HG02943 (cell line): ENCODE results near the gene MBD4.
A peak's percentile ranks its signal among the peaks of the same experiment; 100 is the strongest.
"Not testable (repeated sequence)": the region's sequence is repeated elsewhere in the genome, so short reads cannot be mapped to it uniquely, and the experiment has no call there.

ENCODE experiments used
- ATAC-seq: cut with Tn5 transposase; IDR thresholded peaks from one replicate; pipeline ENCODE4 v1.9.1; 2021; ENCODE audit warnings: mild to moderate bottlenecking, low read depth, moderate library complexity; ENCODE audit not compliant: unreplicated experiment

The MBD4 gene

DNA sequence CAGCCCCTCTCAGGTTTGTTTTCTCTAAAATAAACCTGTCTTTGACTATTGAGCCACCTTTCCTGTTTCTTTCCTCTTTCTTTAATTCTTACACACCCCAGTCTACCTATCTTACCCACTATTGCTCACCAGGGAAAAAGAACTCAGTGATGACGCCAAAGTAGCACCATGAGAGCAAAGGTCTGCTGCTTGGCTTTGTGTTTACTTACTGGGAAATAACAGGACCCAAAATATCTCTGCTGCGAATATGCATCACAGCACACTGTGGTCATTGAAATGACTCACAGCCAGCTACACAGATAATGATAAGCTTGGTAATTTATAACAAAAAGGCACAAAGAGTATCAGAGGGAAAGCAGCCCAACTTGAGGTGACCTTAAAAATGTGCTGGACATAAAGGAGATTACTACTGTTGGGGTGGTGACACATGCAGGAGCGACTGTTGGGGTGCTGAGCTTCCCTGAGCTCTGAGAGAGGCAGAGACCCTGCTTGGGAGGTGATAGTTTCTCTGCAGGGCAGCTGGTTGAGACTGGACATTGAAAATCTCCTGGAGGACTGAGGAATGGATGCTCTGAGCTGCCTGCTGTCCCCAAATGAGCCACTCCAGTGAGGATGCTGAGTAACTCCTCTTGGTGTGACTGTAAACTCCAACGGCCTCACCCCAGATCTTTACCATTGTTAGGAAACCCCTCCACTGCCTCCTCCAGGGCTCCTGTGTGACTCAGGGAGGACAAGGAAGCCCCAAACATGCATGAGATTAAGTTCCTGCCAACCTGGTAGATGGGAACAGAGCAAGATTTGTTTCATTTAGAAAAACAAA is 25.9 kb downstream of the MBD4 start:
- ATAC-seq, result no peak

DNA sequence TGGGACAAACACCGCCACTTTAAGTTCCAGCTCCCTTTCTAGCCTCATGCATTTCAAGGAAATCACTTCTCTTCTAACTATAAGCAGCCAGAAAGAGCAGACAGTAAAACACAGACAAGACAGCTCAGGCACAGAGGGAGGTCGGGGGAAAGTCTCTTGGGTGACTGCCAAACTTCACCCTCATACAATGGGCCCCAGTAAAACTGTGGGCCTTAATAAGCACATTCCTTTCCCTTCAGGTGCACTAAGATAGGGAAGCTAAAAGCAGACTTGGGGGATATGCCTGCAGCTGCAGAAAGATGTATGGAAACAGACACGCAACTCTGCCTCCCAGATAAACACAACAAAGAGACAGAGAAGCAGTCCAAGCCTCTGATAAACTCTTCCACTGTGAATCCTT is 26.5 kb downstream of the MBD4 start:
- not testable (repeated sequence) for ATAC-seq

DNA sequence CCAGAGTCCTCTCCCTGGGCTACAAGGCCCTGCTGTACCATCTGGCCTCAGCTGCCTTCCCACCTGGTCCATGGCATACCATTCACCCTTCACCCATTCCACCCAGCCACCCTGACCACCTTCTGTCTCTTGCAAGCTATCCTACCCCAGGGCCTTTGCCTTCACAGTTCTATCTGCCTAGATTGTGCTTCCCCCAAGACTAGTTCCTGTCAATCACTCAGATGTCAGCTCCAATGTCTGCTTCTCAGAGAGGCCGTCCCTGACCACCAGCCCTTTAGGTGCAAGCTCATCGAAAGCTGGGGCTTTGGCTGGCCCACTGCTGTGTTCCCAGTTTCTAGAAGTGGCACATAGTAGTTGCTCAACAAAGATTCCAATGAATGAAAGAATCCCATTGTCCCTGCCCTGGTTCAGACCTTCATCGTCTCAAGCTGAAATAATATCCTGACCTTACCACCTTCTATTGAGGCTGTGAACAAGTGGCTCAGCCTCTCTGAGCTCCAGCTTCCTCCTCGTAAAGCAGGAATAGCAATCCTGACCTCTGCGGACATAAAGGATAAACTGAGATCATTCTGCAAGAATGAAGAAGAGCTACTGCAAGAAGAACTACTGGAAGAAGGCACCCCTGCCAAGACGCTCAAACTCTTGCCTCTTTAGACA is 27.1 kb downstream of the MBD4 start:
- ATAC-seq, result no peak

DNA sequence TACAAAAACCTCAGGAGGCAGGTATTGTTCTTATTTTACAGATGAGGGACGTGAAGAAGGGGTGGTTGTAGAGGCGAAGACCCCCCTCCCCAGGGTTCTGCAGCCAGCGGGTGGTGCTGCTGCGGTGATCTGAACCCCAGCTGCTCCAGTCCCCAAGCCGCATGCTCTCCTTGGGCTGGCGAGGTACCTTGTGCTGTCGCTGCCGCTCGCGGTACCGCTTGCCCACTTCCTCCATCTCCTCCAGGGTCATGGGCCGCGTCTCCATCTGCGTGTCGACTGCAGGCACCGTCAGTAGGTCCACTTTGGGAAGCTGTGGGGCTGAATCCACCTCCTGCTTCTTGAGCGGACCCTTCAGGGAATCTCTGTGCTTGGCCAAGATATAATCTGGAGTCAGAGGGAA is 28.8 kb downstream of the MBD4 start:
- no peak for ATAC-seq

DNA sequence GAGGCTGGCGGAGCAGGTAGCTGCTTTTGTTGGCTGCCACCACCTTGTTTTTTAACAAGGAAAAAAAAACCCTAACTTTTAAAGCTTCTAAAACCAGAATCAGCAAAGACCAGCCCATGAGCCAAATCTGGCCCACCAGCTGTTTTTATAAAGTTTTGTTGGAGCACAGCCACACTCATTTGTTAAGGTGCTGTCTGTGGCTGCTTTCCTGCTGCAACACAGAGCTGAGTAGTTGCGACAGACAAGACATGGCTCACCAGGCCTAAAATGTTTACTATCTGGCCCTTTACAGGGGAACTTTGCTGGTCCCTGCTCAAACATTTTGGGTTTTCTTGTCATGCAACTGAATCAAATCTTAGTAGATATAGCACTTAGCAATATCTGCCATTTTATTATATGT is 30.2 kb downstream of the MBD4 start:
- no peak for ATAC-seq

DNA sequence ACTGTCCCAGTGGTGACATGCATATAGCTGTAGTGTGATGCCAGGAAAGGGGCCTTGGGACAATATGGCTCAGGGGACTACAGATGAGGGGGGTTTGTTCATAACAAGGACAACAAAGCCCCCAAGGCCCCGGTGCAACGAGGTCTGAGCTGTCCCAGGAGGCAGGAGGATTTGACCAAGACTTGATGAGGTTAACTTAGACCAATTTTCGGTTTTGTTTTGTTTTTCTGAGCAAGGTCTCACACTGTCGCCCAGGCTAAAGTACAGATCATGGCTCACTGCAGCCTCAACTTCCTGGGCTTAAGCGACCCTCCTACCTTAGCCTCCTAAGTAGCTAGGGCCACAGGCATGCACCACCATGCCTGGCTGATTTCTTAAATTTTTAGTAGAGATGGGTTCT is 35.1 kb downstream of the MBD4 start:
- ATAC-seq, result no peak

DNA sequence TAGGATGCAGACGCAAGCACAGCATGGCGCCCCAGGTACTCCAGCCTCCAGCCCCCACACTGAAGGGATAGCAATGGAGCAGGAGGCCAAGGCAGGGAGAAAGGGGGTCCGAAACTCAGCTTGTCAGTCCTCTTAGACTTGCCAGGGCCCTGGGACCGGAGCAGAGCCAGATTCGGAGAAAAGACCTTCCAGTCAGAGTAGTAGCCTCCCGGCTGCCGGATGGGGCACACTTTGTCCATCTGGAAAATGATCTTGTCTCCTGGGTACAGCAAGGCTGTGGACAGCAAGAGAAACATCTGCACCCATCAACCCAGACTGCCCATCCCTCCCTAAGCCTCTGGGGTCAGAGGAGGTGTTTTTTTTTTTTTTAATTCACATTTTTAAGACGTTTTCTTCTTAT is 35.6 kb downstream of the MBD4 start:
- ATAC-seq, result no peak

DNA sequence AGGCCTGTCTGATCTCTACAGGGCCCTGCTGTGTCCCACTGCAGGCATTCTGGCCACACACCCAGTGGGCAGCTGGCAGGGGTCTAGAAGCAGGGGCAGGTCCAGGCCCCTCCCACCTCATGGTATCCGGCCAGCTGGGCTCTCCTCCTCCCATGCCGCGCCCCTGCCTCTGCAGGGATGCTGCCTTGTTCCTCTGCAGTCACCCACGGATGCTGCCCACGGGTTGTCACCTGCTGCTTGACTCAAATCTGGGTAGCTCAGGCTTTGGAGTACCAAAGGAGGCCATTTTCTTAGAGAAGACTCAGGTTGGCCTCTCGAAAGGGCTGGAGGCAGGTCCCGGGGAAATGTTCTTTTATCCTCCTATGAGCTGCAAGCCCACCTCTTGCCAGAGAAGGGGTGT is 36.3 kb downstream of the MBD4 start:
- no peak for ATAC-seq

DNA sequence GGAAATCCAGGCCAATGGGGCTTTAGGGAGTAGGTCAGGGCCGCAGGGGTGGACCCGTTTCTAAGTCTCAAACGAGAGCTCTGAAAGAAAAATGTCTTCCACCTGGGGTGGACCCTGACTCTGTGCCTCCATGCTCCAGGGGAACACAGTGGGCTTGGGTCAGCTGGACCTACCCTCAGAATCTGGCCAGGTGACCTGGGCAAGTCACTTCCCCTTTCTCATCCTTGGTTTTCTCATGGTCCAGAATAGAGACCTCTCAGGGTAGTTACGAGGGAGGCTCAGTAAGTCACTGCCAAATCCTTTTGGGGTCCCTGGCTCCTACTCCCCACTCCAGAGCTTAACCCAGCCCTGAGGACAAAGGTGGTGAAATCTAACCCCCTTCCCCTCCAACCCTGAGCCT is 37.1 kb downstream of the MBD4 start:
- ATAC-seq, result no peak

DNA sequence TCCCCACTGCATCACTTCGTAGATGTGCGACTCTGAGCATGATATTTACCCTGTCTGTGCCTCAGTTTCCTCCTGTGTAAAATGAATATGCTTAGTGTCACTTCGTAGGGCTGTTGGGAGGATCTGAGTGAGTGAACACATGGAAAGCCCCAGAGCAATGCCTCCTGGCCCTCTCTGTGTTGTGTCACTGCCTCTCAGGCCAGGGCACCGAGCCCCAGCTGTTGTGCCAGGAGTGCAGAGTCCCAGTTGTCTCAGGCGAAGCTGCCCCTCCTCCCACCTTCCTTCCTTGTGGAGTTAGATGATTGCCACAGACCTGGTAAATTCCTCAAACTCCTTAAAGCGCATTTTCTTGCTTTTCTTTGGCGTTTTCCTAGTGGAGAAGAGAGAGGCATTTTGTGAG is 37.5 kb downstream of the MBD4 start:
- no peak for ATAC-seq

DNA sequence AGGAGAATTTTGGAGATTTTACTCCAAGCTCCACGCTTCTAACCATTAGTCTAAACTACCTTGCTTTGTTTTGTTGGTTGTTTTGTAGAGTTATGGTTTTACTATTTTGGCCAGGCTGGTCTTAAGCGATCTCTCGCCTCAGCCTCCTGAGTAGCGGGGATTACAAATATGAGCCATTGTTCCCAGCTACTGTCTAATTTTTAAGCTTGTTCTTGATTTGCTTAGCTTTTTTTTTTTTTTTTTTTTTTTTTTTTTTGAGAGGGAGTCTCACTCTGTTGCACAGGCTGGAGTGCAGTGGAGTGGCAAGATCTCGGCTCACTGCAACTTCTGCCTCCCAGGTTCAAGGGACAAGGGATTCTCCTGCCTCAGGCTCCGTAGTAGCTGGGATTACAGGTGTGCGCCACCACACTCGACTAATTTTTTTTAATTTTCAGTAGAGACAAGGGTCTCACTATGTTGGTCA is 39.8 kb downstream of the MBD4 start:
- ATAC-seq, result no peak

DNA sequence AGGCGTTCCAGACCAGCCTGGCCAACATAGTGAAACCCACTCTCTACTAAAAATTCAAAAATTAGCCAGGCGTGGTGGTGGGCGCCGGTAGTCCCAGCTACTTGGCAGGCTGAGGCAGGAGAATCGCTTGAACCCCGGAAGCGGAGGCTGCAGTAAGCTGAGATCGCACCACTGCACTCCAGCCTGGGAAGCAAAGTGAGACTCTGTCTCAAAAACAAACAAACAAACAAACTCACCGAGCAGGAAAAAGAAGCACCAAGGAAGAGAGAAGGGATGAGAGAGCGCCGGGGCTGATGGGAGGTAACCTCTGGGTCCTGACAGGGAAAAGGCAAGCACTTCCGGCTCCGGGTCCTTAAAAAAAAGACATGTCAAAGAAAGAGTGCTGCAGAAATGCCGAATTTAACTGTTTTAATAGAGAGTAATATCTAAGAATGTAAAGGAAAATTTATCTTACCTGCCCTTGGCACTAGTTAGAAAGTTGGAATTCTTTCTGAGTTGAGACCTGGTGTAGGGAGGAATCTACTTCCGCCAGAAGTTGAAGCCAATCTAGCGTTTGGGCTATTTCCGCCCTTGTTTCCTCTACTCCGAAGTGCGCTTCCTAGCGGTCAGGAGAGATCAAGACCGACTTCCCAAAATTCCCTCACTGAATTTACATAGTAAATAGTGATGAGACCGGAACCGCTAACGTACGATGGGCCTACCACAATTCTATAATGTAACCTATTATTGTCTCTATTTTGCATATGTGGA is 40.4 kb downstream of the MBD4 start:
- ATAC-seq, result peak; percentile 87

DNA sequence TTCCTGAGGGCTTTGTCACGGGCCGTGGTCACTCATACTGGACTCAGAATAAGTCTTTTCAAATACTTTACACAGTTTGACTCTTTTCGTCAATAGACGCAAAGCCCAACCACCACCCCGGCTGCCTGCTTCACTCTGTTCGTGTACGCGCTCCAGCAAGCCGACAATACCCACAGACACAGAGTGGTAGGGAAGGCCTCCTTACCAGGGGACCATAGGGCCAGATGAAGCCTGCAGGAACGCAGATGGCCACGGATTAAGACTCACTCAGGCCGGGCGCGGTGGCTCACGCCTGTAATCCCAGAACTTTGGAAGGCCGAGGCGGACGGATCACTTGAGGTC is 41.0 kb downstream of the MBD4 start:
- no peak for ATAC-seq

DNA sequence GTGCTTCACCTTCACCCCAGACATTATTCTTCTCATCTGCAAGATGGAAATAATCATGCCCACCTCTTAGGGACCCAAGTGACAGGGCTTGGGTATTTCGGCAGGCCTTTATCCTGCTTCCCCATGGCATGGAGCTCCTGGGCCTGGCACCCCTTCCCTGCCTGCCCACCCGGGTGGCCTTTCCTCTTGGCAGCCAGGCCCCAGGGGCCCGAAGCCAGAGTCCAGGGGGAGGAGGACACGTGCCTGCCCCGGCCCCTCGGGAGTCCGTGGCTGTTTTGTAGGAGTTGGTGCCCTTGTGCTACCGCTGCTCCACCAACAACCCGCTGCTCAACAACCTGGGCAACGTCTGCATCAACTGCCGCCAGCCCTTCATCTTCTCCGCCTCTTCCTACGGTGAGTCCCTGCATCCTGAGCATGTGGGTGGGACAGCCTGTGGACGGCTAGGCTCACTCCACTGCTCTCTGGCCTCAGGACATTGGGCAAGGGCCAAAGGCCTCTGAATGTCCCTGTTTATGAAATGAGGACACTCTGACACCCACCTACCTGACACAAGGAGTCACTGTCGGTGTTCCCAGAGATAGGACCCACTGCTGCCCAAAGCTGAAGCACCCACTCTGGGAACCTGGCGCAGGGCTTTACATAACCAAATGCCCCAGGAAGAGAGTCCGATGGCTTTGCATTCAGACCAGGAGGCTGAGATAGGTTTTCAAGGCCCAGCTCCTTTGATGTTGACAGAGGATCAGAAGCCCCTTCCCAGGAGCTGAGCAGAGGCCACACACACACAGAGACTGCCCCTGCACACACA is 45.8 kb downstream of the MBD4 start:
- ATAC-seq, result not testable (repeated sequence)

DNA sequence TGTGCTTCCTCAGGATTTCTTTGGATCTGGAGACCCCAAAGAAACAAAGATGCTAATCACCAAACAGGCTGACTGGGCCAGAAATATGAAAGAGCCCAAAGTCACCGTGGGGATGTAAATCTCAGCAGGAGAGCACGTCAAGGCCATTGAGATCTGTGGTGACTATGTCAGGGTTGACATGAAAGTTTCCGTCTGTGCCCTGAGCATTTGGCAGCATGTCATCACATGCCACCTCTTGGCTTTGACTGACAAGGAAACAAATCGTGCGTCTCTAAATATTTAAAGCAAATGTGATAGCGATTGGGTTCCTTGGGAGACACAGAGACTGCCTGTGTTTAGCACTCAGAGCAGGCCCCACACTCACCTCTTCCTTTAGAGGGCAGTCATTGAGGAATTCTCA is 46.5 kb downstream of the MBD4 start:
- no peak for ATAC-seq

DNA sequence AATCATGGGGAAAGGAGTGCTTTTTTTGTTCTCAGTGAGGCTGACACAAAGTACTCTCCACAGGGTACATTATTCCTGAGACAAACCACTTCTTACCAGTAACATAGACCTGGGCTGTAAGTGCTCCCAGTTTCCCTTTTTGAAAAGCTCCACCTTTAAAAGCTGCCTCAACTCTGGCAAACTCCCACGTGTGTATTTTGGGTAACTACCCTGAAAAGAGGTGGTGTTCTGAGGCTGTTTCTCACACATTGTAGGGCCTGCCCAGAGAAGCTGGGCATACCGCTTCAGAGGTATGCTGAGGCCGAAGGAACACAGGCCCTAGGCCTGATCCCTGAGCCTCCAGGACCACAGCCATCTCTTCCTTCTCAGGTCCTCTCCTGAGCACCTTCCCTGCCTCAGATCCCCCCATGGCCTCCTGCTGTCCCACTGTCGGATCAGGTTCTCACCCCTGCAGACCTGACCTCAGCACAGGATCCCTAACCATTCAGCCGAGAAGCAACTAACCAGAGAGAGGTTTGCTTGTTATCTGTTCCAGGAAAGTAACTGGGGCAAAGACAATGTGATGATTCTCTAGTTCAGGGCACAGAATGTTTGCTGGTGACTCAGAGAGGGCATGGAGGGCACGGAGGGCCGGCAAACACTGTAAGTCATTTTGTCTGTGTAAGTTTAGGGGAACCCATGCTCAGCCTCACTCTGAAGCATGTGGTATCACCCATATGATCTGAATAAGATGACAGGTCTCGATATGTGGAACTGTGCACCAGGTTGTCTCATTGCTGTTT is 47.5 kb downstream of the MBD4 start:
- not testable (repeated sequence) for ATAC-seq

DNA sequence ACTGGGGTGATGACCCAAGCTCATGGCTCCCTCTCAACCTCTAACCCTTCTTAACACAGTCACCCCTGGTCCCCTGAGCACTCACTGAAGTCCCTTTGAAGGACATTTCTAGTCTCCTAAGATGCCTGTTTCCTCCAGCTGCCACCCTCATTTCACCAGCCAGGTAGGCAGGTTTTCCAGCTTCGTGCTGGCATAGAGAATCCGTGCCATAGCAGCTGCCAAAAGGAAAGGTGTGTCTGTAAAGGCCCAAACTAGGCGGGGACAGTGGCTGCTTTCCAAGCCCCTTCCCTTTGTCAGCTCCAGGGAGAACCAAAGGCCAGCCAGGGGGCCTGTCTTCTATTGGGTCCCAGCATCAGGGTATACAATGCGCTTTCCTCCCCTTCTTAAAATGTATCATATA is 48.2 kb downstream of the MBD4 start:
- ATAC-seq, result not testable (repeated sequence)

DNA sequence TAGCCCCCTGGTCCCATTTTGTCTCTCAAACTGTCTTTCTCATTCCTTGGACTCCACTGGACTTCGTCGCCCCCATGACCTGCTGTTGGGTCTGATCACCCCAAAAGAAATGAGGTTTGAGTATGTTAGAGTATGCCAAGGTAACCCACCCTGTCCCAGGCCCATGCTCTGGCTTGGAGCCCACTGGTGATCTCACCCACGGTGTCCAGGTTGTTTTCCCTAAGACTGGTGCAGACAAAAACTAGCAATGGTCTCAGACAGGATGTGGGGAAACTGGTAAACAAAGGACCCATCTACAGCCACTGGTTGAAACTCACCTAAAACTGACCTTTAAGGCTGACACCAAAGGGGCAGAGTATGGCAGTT is 50.2 kb downstream of the MBD4 start:
- ATAC-seq, result no peak

DNA sequence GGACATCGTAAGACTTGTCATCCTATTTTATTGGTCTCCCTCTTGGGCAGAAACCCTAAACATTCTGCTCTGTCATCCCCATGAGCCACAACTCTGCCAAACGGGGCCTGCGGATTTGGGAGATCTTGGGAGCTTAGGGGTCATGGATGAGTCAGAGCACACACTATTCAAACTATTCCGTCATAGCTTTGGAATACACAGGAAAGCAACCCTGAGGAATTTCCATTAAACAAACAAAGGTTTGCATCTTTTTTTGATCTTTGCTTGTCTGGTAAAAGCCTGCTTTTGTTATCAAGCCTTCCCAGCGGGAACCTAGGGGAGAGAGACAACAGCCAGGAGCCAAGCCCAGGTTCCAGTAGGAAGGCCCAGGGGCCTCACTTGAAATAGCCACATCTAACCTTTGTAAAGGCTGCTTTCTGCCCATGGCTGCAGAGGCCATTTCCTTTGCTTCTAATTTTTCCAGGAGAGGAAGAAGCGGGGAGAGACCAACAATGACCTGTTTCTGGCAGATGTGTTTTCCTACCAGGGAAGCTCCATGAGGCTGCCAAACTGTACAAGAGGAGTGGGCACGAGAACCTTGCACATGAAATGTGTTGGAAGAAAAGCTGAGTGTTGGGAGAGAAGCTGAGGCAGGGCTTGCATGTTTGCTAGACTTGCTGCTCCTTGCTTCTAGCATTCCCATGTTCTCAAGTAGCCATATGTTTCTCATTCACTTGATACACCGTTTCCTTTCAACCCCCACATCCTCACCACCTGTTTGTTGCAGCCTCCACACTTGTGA is 50.8 kb downstream of the MBD4 start:
- ATAC-seq, result not testable (repeated sequence)
